Upper lobe of right lung (tissue), 1 donor: ENCODE measurements around the gene SULT1A3. TPM values are rescaled to one million over a fixed set of nuclear protein-coding genes. Genes with fewer than 3 reads are reported as not detected.
A peak's percentile ranks its signal among the peaks of the same experiment; 100 is the strongest.
"Not testable (repeated sequence)": the region's sequence is repeated elsewhere in the genome, so short reads cannot be mapped to it uniquely, and the experiment has no call there.

Experiments used
- ATAC-seq: fragments of 200-7000 bp; cut with Tn5 transposase; one replicate; pipeline ENCODE4 v1.9.1; 2020; ENCODE audit warnings: mild to moderate bottlenecking, moderate library complexity
- DNase-seq: peaks from one replicate; pipeline ENCODE4 v3.0.0-alpha.2; 2020
- H3K27ac ChIP-seq: fragments of 200-600 bp; one replicate; pipeline ENCODE4 v1.8.0; 2022
- H3K27me3 ChIP-seq: fragments of 200-600 bp; one replicate; pipeline ENCODE4 v1.8.0; 2022; ENCODE audit warnings: mild to moderate bottlenecking
- H3K36me3 ChIP-seq: fragments of 200-600 bp; one replicate; pipeline ENCODE4 v1.8.0; 2022
- H3K4me1 ChIP-seq: fragments of 200-600 bp; one replicate; pipeline ENCODE4 v1.8.0; 2022
- H3K4me3 ChIP-seq: fragments of 200-600 bp; one replicate; pipeline ENCODE4 v1.8.0; 2022; ENCODE audit warnings: mild to moderate bottlenecking
- H3K9me3 ChIP-seq: fragments of 200-600 bp; one replicate; pipeline ENCODE4 v1.8.0; 2022
- intact Hi-C: fragments of 100-400 bp; cut with DNase I; formaldehyde crosslinking; loops from one replicate; pipeline ENCODE4 v1.11.0; 2022
- long read RNA-seq: library from polyadenylated mRNA; unstranded; transcript quantifications from one replicate; pipeline ENCODE4 v2.0.0, GENCODE V29; 2021
- total RNA-seq: library from RNA; stranded (reverse); fragmentation: NEBNext Ultra II Directional; extraction: Animal tissue kit (Norgen Biotek cat#: 25700); gene quantifications from one replicate; pipeline ENCODE4 v1.2.1, GENCODE V29; 2021
- TF ChIP-seq, protein P1 (sequence below): fragments of 200-600 bp; IDR thresholded peaks from one replicate; pipeline ENCODE4 v1.8.0; 2022; ENCODE audit warnings: antibody characterized with exemption
- donor health status: DM: no; HTN: yes; CAD: no; lungs with severe emphysema.

Gene SULT1A3
- total RNA-seq, result 10.6 TPM
- long read RNA-seq, partial matches to known transcripts, result 0 of 5 reads
- long read RNA-seq, other reads (novel, unspliced or antisense), result 1 of 5 reads

DNA sequence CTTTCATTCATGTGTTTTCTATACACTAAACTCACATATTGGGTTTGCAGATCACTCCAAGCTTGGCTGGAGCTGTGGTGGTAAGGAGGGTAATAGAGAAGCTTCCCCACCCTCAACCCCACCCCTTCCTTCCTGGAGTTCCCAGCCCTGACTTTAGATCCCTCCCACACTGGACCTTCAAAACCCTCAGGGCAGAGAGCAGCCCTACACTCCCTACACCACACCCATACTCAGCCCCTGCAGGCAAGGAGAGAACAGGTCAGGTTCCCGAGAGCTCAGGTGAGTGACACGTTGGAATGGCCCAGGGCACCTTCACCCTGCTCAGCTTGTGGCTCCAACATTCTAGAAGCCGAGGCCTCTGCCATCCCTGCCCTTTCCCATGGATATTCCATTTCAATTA is at the start of gene SULT1A3:
Gene SULT1A3 (plus strand): TSS at position 207 of the 400 bp plus-strand sequence. CDS start 1,474 bp downstream, outside the sequence.
- H3K4me1 ChIP-seq, H3K27ac ChIP-seq, DNase-seq, H3K4me3 ChIP-seq, H3K27me3 ChIP-seq, intact Hi-C loops, H3K9me3 ChIP-seq, H3K36me3 ChIP-seq: not testable (repeated sequence)
- ATAC-seq, result peak; percentile 52

DNA sequence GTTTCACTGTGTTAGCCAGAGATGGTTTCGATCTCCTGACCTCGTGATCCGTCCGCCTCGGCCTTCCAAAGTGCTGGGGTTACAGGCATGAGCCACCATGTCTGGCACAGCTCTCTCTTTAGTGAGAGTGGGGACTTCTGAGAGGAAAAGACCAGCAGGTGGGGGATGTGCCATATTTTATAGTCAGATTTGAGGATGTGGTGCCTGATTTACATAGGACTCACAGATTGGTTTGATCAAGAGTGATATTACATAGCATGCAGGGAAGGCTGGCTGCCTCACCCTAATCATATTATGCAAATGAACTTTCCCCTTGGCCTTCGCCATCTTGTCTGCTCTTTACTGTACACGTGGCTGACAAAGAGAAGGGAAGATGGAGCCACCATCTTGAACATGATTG is 48.0 kb upstream of the SULT1A3 start:
- Histone ChIP-seq H3K4me1 (no peaks in the 10 kb centered on the region), H3K27ac (no peak overlapping the region), H3K9me3 (no peaks in the 10 kb centered on the region), H3K27me3 (no peaks in the 10 kb centered on the region), H3K36me3 (no peaks in the 10 kb centered on the region), H3K4me3 (no peak overlapping the region)
- intact Hi-C loops, result no loop called here
- ATAC-seq (no peak), DNase-seq (no peak)
- TF ChIP-seq, protein P1, sequence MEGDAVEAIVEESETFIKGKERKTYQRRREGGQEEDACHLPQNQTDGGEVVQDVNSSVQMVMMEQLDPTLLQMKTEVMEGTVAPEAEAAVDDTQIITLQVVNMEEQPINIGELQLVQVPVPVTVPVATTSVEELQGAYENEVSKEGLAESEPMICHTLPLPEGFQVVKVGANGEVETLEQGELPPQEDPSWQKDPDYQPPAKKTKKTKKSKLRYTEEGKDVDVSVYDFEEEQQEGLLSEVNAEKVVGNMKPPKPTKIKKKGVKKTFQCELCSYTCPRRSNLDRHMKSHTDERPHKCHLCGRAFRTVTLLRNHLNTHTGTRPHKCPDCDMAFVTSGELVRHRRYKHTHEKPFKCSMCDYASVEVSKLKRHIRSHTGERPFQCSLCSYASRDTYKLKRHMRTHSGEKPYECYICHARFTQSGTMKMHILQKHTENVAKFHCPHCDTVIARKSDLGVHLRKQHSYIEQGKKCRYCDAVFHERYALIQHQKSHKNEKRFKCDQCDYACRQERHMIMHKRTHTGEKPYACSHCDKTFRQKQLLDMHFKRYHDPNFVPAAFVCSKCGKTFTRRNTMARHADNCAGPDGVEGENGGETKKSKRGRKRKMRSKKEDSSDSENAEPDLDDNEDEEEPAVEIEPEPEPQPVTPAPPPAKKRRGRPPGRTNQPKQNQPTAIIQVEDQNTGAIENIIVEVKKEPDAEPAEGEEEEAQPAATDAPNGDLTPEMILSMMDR, result no peak

- Histone ChIP-seq H3K27me3 (no peaks in the 10 kb centered on the region), H3K36me3 (no peaks in the 10 kb centered on the region), H3K27ac (no peak overlapping the region), H3K4me1 (no peaks in the 10 kb centered on the region), H3K4me3 (no peak overlapping the region), H3K9me3 (no peaks in the 10 kb centered on the region)
- intact Hi-C loops, result no loop called here
- ATAC-seq (no peak), DNase-seq (no peak)
- TF ChIP-seq, protein P1, result no peak
Measured at GRCh38 chr16:30152517-30152916, 46.5 kb upstream of the SULT1A3 start.

DNA sequence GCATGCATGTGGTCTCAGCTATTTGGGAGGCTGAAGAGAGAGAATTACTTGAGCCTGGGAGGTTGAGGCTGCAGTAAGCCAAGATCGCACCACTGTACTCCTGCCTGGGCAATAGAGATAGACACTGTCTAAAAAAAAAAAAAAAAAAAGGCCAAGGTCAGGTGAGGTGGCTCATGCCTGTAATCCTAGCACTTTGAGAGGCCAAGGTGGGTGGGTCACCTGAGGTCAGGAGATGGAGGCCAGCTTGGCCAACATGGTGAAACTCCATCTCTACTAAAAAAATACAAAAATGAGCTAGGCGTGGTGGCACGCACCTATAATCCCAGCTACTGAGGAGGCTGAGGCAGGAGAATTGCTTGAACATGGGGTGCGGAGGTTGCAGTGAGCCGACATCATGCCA is 43.9 kb upstream of the SULT1A3 start:
- no peaks in the 10 kb centered on the region for H3K9me3 ChIP-seq
- H3K27ac ChIP-seq, result no peak overlapping the region
- H3K4me1 ChIP-seq, result no peaks in the 10 kb centered on the region
- DNase-seq, result no peak
- ATAC-seq, result no peak
- H3K4me3 ChIP-seq, result no peak overlapping the region
- no peaks in the 10 kb centered on the region for H3K36me3 ChIP-seq
- TF ChIP-seq, protein P1, result no peak
- no peaks in the 10 kb centered on the region for H3K27me3 ChIP-seq
- intact Hi-C loops, result no loop called here

GRCh38 chr16:30157214-30157613 is 41.8 kb upstream of the SULT1A3 start:
- Histone ChIP-seq H3K27me3 (no peaks in the 10 kb centered on the region), H3K36me3 (no peaks in the 10 kb centered on the region), H3K4me3 (no peak overlapping the region), H3K4me1 (no peaks in the 10 kb centered on the region), H3K27ac (no peak overlapping the region), H3K9me3 (no peaks in the 10 kb centered on the region)
- intact Hi-C loops, result no loop called here
- ATAC-seq, result no peak
- no peak for DNase-seq
- TF ChIP-seq, protein P1, result no peak

GRCh38 chr16:30163538-30163937 is 35.5 kb upstream of the SULT1A3 start:
- TF ChIP-seq, protein P1, result no peak
- Histone ChIP-seq H3K9me3 (no peaks in the 10 kb centered on the region), H3K36me3 (no peaks in the 10 kb centered on the region), H3K4me3 (no peak overlapping the region), H3K27ac (no peak overlapping the region), H3K27me3 (no peaks in the 10 kb centered on the region), H3K4me1 (no peaks in the 10 kb centered on the region)
- no peak for ATAC-seq
- DNase-seq, result no peak
- intact Hi-C loops, result no loop called here
